HepG2 (cell line): ENCODE results near the gene VEGFB. TPM values are rescaled to one million over a fixed set of nuclear protein-coding genes. Genes with fewer than 3 reads are reported as not detected.

Experiments used
- CBX2 ChIP-seq, 2 experiments: fragments of 200-600 bp in 1 of 2; sonication (generic); formaldehyde crosslinking in 1 of 2; IDR thresholded peaks; 2 replicates each; pipeline versions ENCODE4 v1.7.0 to v1.8.1; 2018 to 2022; ENCODE audit warnings: low read depth in 2 of 2, low read length in 1 of 2, mild to moderate bottlenecking in 1 of 2, missing genetic modification reagents in 1 of 2
- ETS1 ChIP-seq: sonication (generic); formaldehyde crosslinking; IDR thresholded peaks from 2 replicates; pipeline ENCODE4 v1.4.0; 2020; ENCODE audit warnings: missing genetic modification reagents
- FOXM1 ChIP-seq: sonication (generic); formaldehyde crosslinking; IDR thresholded peaks from 2 replicates; pipeline ENCODE4 v1.5.0; 2020; ENCODE audit warnings: missing genetic modification reagents
- HDAC6 ChIP-seq: fragments of 200-600 bp; sonication (generic); IDR thresholded peaks from 2 replicates; pipeline ENCODE4 v1.7.0; 2017; ENCODE audit warnings: mild to moderate bottlenecking, antibody characterized with exemption, low read length, low read depth
- HIC2 ChIP-seq: sonication (generic); formaldehyde crosslinking; IDR thresholded peaks from 2 replicates; pipeline ENCODE4 v1.9.0; 2022; ENCODE audit warnings: low read depth, missing genetic modification reagents
- MBD4 ChIP-seq: IDR thresholded peaks from 2 replicates; pipeline ENCODE4 v1.6.1; 2012; ENCODE audit warnings: low read length, inconsistent platforms, borderline replicate concordance
- NFE2L2 ChIP-seq: fragments of 150-350 bp; IDR thresholded peaks from 2 replicates; pipeline ENCODE4 v1.6.1; 2014; ENCODE audit warnings: low read length
- PHF20 ChIP-seq: sonication (generic); formaldehyde crosslinking; IDR thresholded peaks from 2 replicates; pipeline ENCODE4 v1.5.0; 2020; ENCODE audit warnings: mild to moderate bottlenecking, missing genetic modification reagents
- PITX1 ChIP-seq: sonication (generic); formaldehyde crosslinking; IDR thresholded peaks from 2 replicates; pipeline ENCODE4 v1.5.1; 2020; ENCODE audit warnings: mild to moderate bottlenecking, missing genetic modification reagents
- POGZ ChIP-seq: sonication (generic); formaldehyde crosslinking; IDR thresholded peaks from 2 replicates; pipeline ENCODE4 v1.4.0; 2020; ENCODE audit warnings: mild to moderate bottlenecking, missing genetic modification reagents
- POLR2AphosphoS5 ChIP-seq: IDR thresholded peaks from 2 replicates; pipeline ENCODE4 v1.6.1; 2012; ENCODE audit warnings: low read depth, low read length
- REST ChIP-seq, 2 experiments: IDR thresholded peaks; 2 replicates each; pipeline ENCODE4 v1.6.1; 2011 to 2012; ENCODE audit warnings: low read length in 2 of 2, borderline replicate concordance in 1 of 2, low read depth in 1 of 2, mild to moderate bottlenecking in 1 of 2, moderate library complexity in 1 of 2
- SKI ChIP-seq: fragments of 450-650 bp; IDR thresholded peaks from one replicate; pipeline ENCODE4 v1.6.1; 2018; ENCODE audit warnings: mild to moderate bottlenecking; ENCODE audit not compliant: partially characterized antibody
- SP5 ChIP-seq: IDR thresholded peaks from 2 replicates; pipeline ENCODE4 v1.6.1; 2016; ENCODE audit warnings: low read depth, borderline replicate concordance
- TBL1XR1 ChIP-seq: fragments of 150-350 bp; IDR thresholded peaks from 2 replicates; pipeline ENCODE4 v1.6.1; 2014; ENCODE audit warnings: borderline replicate concordance, low read length; ENCODE audit not compliant: partially characterized antibody
- ZC3H4 ChIP-seq: sonication (generic); formaldehyde crosslinking; IDR thresholded peaks from 2 replicates; pipeline ENCODE4 v1.4.0; 2020; ENCODE audit warnings: missing genetic modification reagents, borderline replicate concordance
- ZFP82 ChIP-seq: sonication (generic); formaldehyde crosslinking; IDR thresholded peaks from 2 replicates; pipeline ENCODE4 v1.5.1; 2020; ENCODE audit warnings: mild to moderate bottlenecking, missing genetic modification reagents, borderline replicate concordance
- ZNF225 ChIP-seq: sonication (generic); formaldehyde crosslinking; IDR thresholded peaks from 2 replicates; pipeline ENCODE4 v1.4.0; 2020; ENCODE audit warnings: mild to moderate bottlenecking, missing genetic modification reagents
- ZNF367 ChIP-seq: sonication (generic); formaldehyde crosslinking; IDR thresholded peaks from 2 replicates; pipeline ENCODE4 v1.4.0; 2020; ENCODE audit warnings: missing genetic modification reagents, borderline replicate concordance
- ZNF496 ChIP-seq: sonication (generic); formaldehyde crosslinking; IDR thresholded peaks from 2 replicates; pipeline ENCODE4 v1.8.1; 2023; ENCODE audit warnings: mild to moderate bottlenecking, moderate library complexity, missing genetic modification reagents; ENCODE audit not compliant: insufficient replicate concordance
- ZNF747 ChIP-seq: sonication (generic); formaldehyde crosslinking; IDR thresholded peaks from 2 replicates; pipeline ENCODE4 v1.8.1; 2023; ENCODE audit warnings: missing genetic modification reagents, mild to moderate bottlenecking, borderline replicate concordance
- ZNF782 ChIP-seq: sonication (generic); formaldehyde crosslinking; IDR thresholded peaks from 2 replicates; pipeline ENCODE4 v1.4.0; 2020; ENCODE audit warnings: missing genetic modification reagents, mild to moderate bottlenecking, borderline replicate concordance
- ZSCAN22 ChIP-seq: sonication (generic); formaldehyde crosslinking; IDR thresholded peaks from 2 replicates; pipeline ENCODE4 v1.4.0; 2020; ENCODE audit warnings: mild to moderate bottlenecking, missing genetic modification reagents
- polyA plus RNA-seq, 8 experiments: library from polyadenylated mRNA; depleted of rRNA in 3 of 8; stranded (reverse) in 7 of 8; unstranded in 1 of 8; fragments of >200 nt; fragmentation: Illumina TruSeq in 4 of 8; extraction: Trizol in 4 of 8; gene quantifications; 2 replicates each; pipeline versions ENCODE4 v1.2.1 to v1.2.3, GENCODE V29; 2011 to 2016; ENCODE audit warnings: low read depth in 4 of 8, missing spikeins in 1 of 8, mixed read lengths in 1 of 8; ENCODE audit not compliant: insufficient read depth in 1 of 8
- total RNA-seq, 5 experiments: library from RNA; depleted of rRNA; stranded (reverse); fragments of >200 nt; fragmentation: Illumina TruSeq; extraction: Trizol; gene quantifications; 2 replicates each; pipeline ENCODE4 v1.2.3, GENCODE V29; 2016; ENCODE audit warnings: low read depth in 1 of 5

The VEGFB gene
- total and polyA plus RNA-seq, 2 of the 13 experiments (the other 11 are each of a cell fraction or from before 2014, with no cell fraction given), result 9.0 to 11.3 TPM

- TF ChIP-seq REST (IDR thresholded peaks at IDR 0.05; ENCODE audit: borderline replicate concordance in 1 of 2, low read depth in 1 of 2, low read length in 2 of 2), result no peak
- TF ChIP-seq ZC3H4 (CRISPR knock-in tag), result no peak
- peak; percentile 39; the same call in 1 of the 2 replicates for TF ChIP-seq POLR2AphosphoS5
- no peak for TF ChIP-seq PITX1
- no peak for TF ChIP-seq SKI
- TF ChIP-seq ZFP82 (CRISPR knock-in tag), result peak; percentile 81; the same call in 1 of the 2 replicates
- no peak for TF ChIP-seq NFE2L2
- TF ChIP-seq TBL1XR1, result no peak
- TF ChIP-seq PHF20 (CRISPR knock-in tag), result no peak; the same call in none of the 2 replicates
- TF ChIP-seq ZNF367 (CRISPR knock-in tag), result no peak
- TF ChIP-seq FOXM1 (CRISPR knock-in tag), result no peak
- no peak for TF ChIP-seq ZNF782 (CRISPR knock-in tag)
- TF ChIP-seq ZNF747 (CRISPR knock-in tag), result no peak
- no peak; the same call in 1 of the 2 replicates for TF ChIP-seq ZSCAN22
- TF ChIP-seq ETS1 (CRISPR knock-in tag), result no peak
- no peak for TF ChIP-seq POGZ (CRISPR knock-in tag)
- no peak for TF ChIP-seq HDAC6
- peak; percentile 45; the same call in 1 of the 2 replicates for TF ChIP-seq ZNF225 (CRISPR knock-in tag)
- TF ChIP-seq CBX2 (IDR thresholded peaks at IDR 0.05; ENCODE audit: low read depth, low read length), result no peak
- no peak for TF ChIP-seq CBX2 (CRISPR knock-in tag; IDR thresholded peaks at IDR 0.05; ENCODE audit: low read depth)
- 0 out of 2 replicates have a peak, but pooled peaks have one; percentile 17 for TF ChIP-seq HIC2
- TF ChIP-seq MBD4, result no peak
- TF ChIP-seq ZNF496, result no peak
- no peak; the same call in 1 of the 2 replicates for TF ChIP-seq SP5 (CRISPR knock-in tag)
These were observed 49.9 kb downstream of the VEGFB start, which contains the start of gene BAD (continued) for GRCh38 chr11:64284048-64284961.
